Transverse colon (tissue), 4 donors: ENCODE data around the gene KIF1A. TPM values are rescaled to one million over a fixed set of nuclear protein-coding genes. Genes with fewer than 3 reads are reported as not detected.

Experiments
- DNase-seq: peaks from one replicate; pipeline ENCODE4 v3.0.0-alpha.2; 2019
- H3K27ac ChIP-seq, 4 donors: fragments of 200-600 bp; sonication (generic); 2 replicates each; pipeline ENCODE4 v1.5.1; 2016 to 2018; ENCODE audit warnings: inconsistent platforms in 4 of 4
- H3K27me3 ChIP-seq: fragments of 200-600 bp; sonication (generic); 2 replicates; pipeline ENCODE4 v1.5.1; 2017; ENCODE audit warnings: inconsistent platforms
- H3K36me3 ChIP-seq, 4 donors: fragments of 200-600 bp; sonication (generic); 2 replicates each; pipeline ENCODE4 v1.5.1; 2017 to 2019; ENCODE audit warnings: inconsistent platforms in 4 of 4
- H3K4me1 ChIP-seq, 4 donors: fragments of 200-600 bp; sonication (generic); 2 replicates each; pipeline ENCODE4 v1.5.1; 2017 to 2020; ENCODE audit warnings: inconsistent platforms in 4 of 4
- H3K4me3 ChIP-seq, 4 donors: fragments of 200-600 bp; sonication (generic); 1 replicate in 1 of 4; 2 replicates in 3 of 4; pipeline versions ENCODE4 v1.5.1 to v1.6.1; 2017 to 2019; ENCODE audit warnings: inconsistent platforms in 4 of 4
- H3K9me3 ChIP-seq, 2 donors: fragments of 200-600 bp; sonication (generic); 2 replicates each; pipeline ENCODE4 v1.5.1; 2017 to 2019; ENCODE audit warnings: inconsistent platforms in 2 of 2
- CTCF ChIP-seq, 5 experiments: fragments of 200-600 bp in 3 of 5; fragments of 450-650 bp in 2 of 5; sonication (generic) in 3 of 5; IDR thresholded peaks; 1 replicate in 2 of 5; 2 replicates in 3 of 5; pipeline ENCODE4 v1.5.1; 2016 to 2017; ENCODE audit warnings: antibody characterized with exemption in 5 of 5, inconsistent platforms in 3 of 5, mild to moderate bottlenecking in 2 of 5, moderate library complexity in 1 of 5
- EP300 ChIP-seq: sonication (generic); formaldehyde crosslinking; IDR thresholded peaks from one replicate; pipeline ENCODE4 v1.6.1; 2017; ENCODE audit warnings: antibody characterized with exemption, low read depth
- POLR2A ChIP-seq: fragments of 450-650 bp; IDR thresholded peaks from one replicate; pipeline ENCODE4 v1.6.1; 2016; ENCODE audit warnings: antibody characterized with exemption, mild to moderate bottlenecking, moderate library complexity
- POLR2AphosphoS5 ChIP-seq, 3 donors: sonication (generic); formaldehyde crosslinking; IDR thresholded peaks; one replicate each; pipeline ENCODE4 v1.6.1; 2016; ENCODE audit warnings: antibody characterized with exemption in 3 of 3
- WGBS, 2 donors: methylation state at CpG; one replicate each; pipeline ENCODE4 v1.1.5; 2018; ENCODE audit warnings: low coverage in 1 of 2; 5-methylcytosine and 5-hydroxymethylcytosine counted together
- in situ Hi-C, 4 donors: fragments of 200-750 bp; cut with MboI; loops; one replicate each; pipeline versions ENCODE4 v1.15.0 to v1.15.1; 2017; ENCODE audit warnings: low sequenced_read_pairs in 3 of 4, low pct_ligation_motif_present in 1 of 4, low pct_unique_long_range_greater_than_20kb in 1 of 4
- intact Hi-C: fragments of 100-400 bp; cut with DNase I; formaldehyde crosslinking; loops from one replicate; pipeline ENCODE4 v1.15.1; 2023; ENCODE audit warnings: low total_unique reads
- total RNA-seq, 4 donors: library from RNA; depleted of rRNA; stranded (reverse); fragments of >200 nt; gene quantifications; one replicate each; pipeline ENCODE4 v1.1.0, GENCODE V29; 2016

KIF1A gene
- total RNA-seq, 4 donors from 2014 or later, result 0.40 to 3.4 (median 2.9) TPM

- intact Hi-C loops, result no loop called here
- Histone ChIP-seq H3K27ac (no peak overlapping the region), H3K36me3 (no peaks in the 10 kb centered on the region), H3K4me1 (no peaks in the 10 kb centered on the region), H3K4me3 (no peak overlapping the region), H3K27me3 (no peaks in the 10 kb centered on the region), H3K9me3 (no peaks in the 10 kb centered on the region)
- TF ChIP-seq POLR2A (no peak), CTCF (IDR thresholded peaks at IDR 0.05) (no peak), POLR2AphosphoS5 (IDR thresholded peaks at IDR 0.05) (no peak), EP300 (no peak)
- in situ Hi-C loops, result loop anchor here in 2 of 4 donors (25.0 kb wide), 1 partner anchor 207 kb away; no protein-coding TSS in a partner anchor
- no peak for DNase-seq
- WGBS, 2 donors, result 87% methylated on average over 25 of the region's 25 CpGs; no CpG with 5 or more reads in 1 of the 2 donors
Observed at GRCh38 chr2:240718896-240719490, 101.0 kb downstream of the KIF1A start.

GRCh38 chr2:240717681-240718581 lies 102.1 kb downstream of the KIF1A start:
- intact Hi-C loops (no loop called here), in situ Hi-C loops (loop anchor here in 2 of 4 donors (25.0 kb wide), 1 partner anchor 206 kb away; no protein-coding TSS in a partner anchor)
- no peak for DNase-seq
- Histone ChIP-seq H3K27ac (no peak overlapping the region), H3K27me3 (no peaks in the 10 kb centered on the region), H3K9me3 (no peaks in the 10 kb centered on the region), H3K4me3 (no peak overlapping the region), H3K36me3 (no peaks in the 10 kb centered on the region), H3K4me1 (no peaks in the 10 kb centered on the region)
- TF ChIP-seq CTCF (IDR thresholded peaks at IDR 0.05) (no peak), POLR2A (no peak), EP300 (no peak), POLR2AphosphoS5 (IDR thresholded peaks at IDR 0.05) (no peak)
- 86% methylated on average over 31 of the region's 31 CpGs; no CpG with 5 or more reads in 1 of the 2 donors for WGBS, 2 donors

- WGBS, 2 donors, result 73% methylated on average over 17 of the region's 18 CpGs; no CpG with 5 or more reads in 1 of the 2 donors
- no peaks in the 10 kb centered on the region for H3K27me3 ChIP-seq
- no peaks in the 10 kb centered on the region for H3K36me3 ChIP-seq
- no peaks in the 10 kb centered on the region for H3K9me3 ChIP-seq
- no peak overlapping the region for H3K4me3 ChIP-seq
- intact Hi-C loops, result no loop called here
- no peak for DNase-seq
- H3K4me1 ChIP-seq, result no peaks in the 10 kb centered on the region
- in situ Hi-C loops, result loop anchor here in 2 of 4 donors (25.0 kb wide), 1 partner anchor 205 kb away; no protein-coding TSS in a partner anchor
- no peak overlapping the region for H3K27ac ChIP-seq
- TF ChIP-seq CTCF (IDR thresholded peaks at IDR 0.05) (no peak), EP300 (no peak), POLR2AphosphoS5 (IDR thresholded peaks at IDR 0.05) (no peak), POLR2A (no peak)
Observed at GRCh38 chr2:240717181-240717641, 102.8 kb downstream of the KIF1A start.
